ENCODE results near the gene SLC25A2.
A peak's percentile ranks its signal among the peaks of the same experiment; 100 is the strongest.
"Not testable (repeated sequence)": the region's sequence is repeated elsewhere in the genome, so short reads cannot be mapped to it uniquely, and the experiment has no call there.

The SLC25A2 gene

GRCh38 chr5:141303756-141304155, at the start of gene SLC25A2:
Gene SLC25A2, minus strand, starts transcription at chr5:141304049. Its CDS starts 184 bp downstream, at chr5:141303865.
- DNase-seq = no peak

GRCh38 chr5:141351591-141351990, 47.7 kb upstream of the SLC25A2 start:
- no peak for DNase-seq

GRCh38 chr5:141349917-141350619, 46.2 kb upstream of the SLC25A2 start, which contains the start of gene PCDHGB1:
Gene PCDHGB1, plus strand, starts transcription at chr5:141350099. Its CDS starts 162 bp downstream, at chr5:141350261.
- DNase-seq = no peak

GRCh38 chr5:141346017-141346416, 42.2 kb upstream of the SLC25A2 start:
- DNase-seq = not testable (repeated sequence)

GRCh38 chr5:141345327-141345726, 41.5 kb upstream of the SLC25A2 start:
- no peak for DNase-seq

- DNase-seq = no peak
Observed at GRCh38 chr5:141343953-141344463, 40.2 kb upstream of the SLC25A2 start.

GRCh38 chr5:141343242-141343952, 39.5 kb upstream of the SLC25A2 start, which contains the start of gene PCDHGA3:
Gene PCDHGA3, plus strand, starts transcription at chr5:141343829. Its CDS starts 205 bp downstream, at chr5:141344034.
- no peak for DNase-seq

GRCh38 chr5:141342773-141343172, 38.9 kb upstream of the SLC25A2 start:
- no peak for DNase-seq

- not testable (repeated sequence) for DNase-seq
Observed at GRCh38 chr5:141340781-141341354, 37.0 kb upstream of the SLC25A2 start.

GRCh38 chr5:141338538-141339306, 34.9 kb upstream of the SLC25A2 start, which contains the start of gene PCDHGA2:
Gene PCDHGA2, plus strand, starts transcription at chr5:141338760.
- DNase-seq = no peak

- not testable (repeated sequence) for DNase-seq
Observed at GRCh38 chr5:141332571-141332970, 28.7 kb upstream of the SLC25A2 start.

GRCh38 chr5:141330299-141331080, 26.6 kb upstream of the SLC25A2 start, which contains the start of gene PCDHGA1:
Gene PCDHGA1, plus strand, starts transcription at chr5:141330514.
- DNase-seq = no peak

GRCh38 chr5:141328231-141328630, 24.4 kb upstream of the SLC25A2 start:
- DNase-seq = no peak

GRCh38 chr5:141326088-141326854, 22.4 kb upstream of the SLC25A2 start:
- DNase-seq = peak; percentile 49

GRCh38 chr5:141322261-141322660, 18.4 kb upstream of the SLC25A2 start:
- DNase-seq = no peak

GRCh38 chr5:141320225-141321169, 16.6 kb upstream of the SLC25A2 start, which contains the start of gene TAF7:
Gene TAF7, minus strand, starts transcription at chr5:141320784. Its CDS starts 740 bp downstream, at chr5:141320044.
- peak; percentile 95 for DNase-seq

- DNase-seq = no peak
Observed at GRCh38 chr5:141319699-141320098, 15.8 kb upstream of the SLC25A2 start.

GRCh38 chr5:141319202-141319601, 15.4 kb upstream of the SLC25A2 start:
- DNase-seq = no peak

GRCh38 chr5:141316963-141317362, 13.1 kb upstream of the SLC25A2 start:
- DNase-seq = not testable (repeated sequence)

Measured in inflammatory macrophage treated with lipopolysaccharide for 4 hours (primary cell).